Retinal pigment epithelial cell (primary cell): ENCODE data around the gene ACSL3.
A peak's percentile ranks its signal among the peaks of the same experiment; 100 is the strongest.

Experiments used
- DNase-seq: peaks from one replicate; pipeline ENCODE4 v3.0.0-alpha.2; 2010; ENCODE audit warnings: low read depth
- H3K4me3 ChIP-seq: 2 replicates; pipeline ENCODE4 v1.5.1; 2011; ENCODE audit warnings: mild to moderate bottlenecking, low read length, control low read depth, moderate library complexity
- CTCF ChIP-seq: conservative IDR thresholded peaks from 2 replicates; pipeline ENCODE4 v1.5.1; 2011; ENCODE audit warnings: low read depth, low read length, control low read depth, inconsistent platforms

Gene ACSL3

DNA sequence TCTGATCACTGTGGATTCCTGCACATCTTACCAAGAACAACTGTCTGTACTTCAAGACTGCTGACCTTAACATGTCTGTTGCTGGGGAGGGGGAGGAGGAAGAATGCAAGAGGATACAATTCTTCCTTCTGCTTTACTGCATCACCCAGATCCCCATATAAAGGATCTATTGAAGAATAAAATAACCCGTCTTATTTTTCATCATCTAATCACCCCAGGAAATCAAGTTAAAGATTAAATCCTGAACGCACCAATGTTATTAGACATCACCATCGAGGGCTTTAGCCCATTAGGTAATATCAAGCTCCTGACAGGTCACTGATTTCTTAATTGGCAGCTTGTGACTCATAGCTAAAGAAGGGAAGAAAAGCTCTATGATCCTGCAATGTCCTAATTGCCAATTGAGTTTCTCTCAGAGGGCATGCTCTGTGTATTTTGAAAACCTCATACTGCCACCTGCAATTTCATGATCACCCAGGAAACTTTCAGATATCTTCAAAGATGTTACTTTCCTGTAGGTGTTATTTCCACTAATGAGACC, 115.8 kb downstream of the ACSL3 start:
- peak; percentile 87 for DNase-seq
- no peak overlapping the region for H3K4me3 ChIP-seq
- TF ChIP-seq CTCF, result no peak

GRCh38 chr2:222977121-222977520, 116.3 kb downstream of the ACSL3 start:
- DNase-seq, result no peak
- no peak overlapping the region for H3K4me3 ChIP-seq
- TF ChIP-seq CTCF, result no peak

GRCh38 chr2:222978850-222979249, 118.0 kb downstream of the ACSL3 start:
- DNase-seq, result no peak
- no peak overlapping the region for H3K4me3 ChIP-seq
- no peak for TF ChIP-seq CTCF

GRCh38 chr2:222979484-222979883, 118.6 kb downstream of the ACSL3 start:
- TF ChIP-seq CTCF, result no peak
- no peak for DNase-seq
- H3K4me3 ChIP-seq, result no peak overlapping the region

- peak; percentile 80 for TF ChIP-seq CTCF
- no peak overlapping the region for H3K4me3 ChIP-seq
- DNase-seq, result peak; percentile 76
These were observed 121.4 kb downstream of the ACSL3 start for GRCh38 chr2:222982010-222982908.

DNA sequence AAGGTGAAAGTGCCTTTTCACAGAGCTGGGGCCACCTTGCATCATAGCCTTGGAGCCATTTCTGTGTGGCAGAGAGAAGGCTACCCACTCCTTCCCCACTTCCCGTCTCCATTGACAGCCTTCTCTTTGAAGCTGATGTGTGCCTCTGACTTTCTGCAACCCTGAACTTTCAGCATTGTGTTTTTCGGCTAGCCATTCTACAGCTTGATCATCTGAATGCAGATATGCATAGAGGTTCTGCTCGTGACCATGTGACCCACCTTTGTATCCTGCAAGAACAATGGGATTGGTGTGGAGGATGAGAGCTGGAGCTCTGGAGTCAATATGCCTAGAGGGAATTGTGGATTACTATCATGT, 122.1 kb downstream of the ACSL3 start:
- no peak overlapping the region for H3K4me3 ChIP-seq
- no peak for DNase-seq
- no peak for TF ChIP-seq CTCF

- no peak for TF ChIP-seq CTCF
- H3K4me3 ChIP-seq, result no peak overlapping the region
- no peak for DNase-seq
These were observed 124.1 kb downstream of the ACSL3 start for GRCh38 chr2:222984908-222985307.
